Endothelial cell of umbilical vein (primary cell): ENCODE measurements around the gene ESYT3.

Source experiments
- CTCF ChIP-seq, 2 donors: IDR thresholded peaks; 1 replicate in 1 of 2; 2 replicates in 1 of 2; pipeline ENCODE4 v1.5.1; 2011; ENCODE audit warnings: low read length in 2 of 2, mild to moderate bottlenecking in 2 of 2, moderate library complexity in 2 of 2, control low read depth in 1 of 2, inconsistent platforms in 1 of 2, low read depth in 1 of 2; ENCODE audit not compliant: insufficient read depth in 1 of 2; ENCODE audit errors: extremely low read depth in 1 of 2
- MYC ChIP-seq: IDR thresholded peaks from one replicate; pipeline ENCODE4 v1.6.1; 2011; ENCODE audit warnings: mild to moderate bottlenecking, low read depth, low read length

- TF ChIP-seq CTCF (IDR thresholded peaks at IDR 0.05; ENCODE audit: extremely low read depth in 1 of 2, insufficient read depth in 1 of 2, low read depth in 1 of 2, low read length in 2 of 2): no peak
- TF ChIP-seq MYC: no peak
Measured at GRCh38 chr3:138451595-138452162, 17.3 kb downstream of the ESYT3 start.
